ENCODE results near the gene SERPINE3.

SERPINE3 gene

DNA sequence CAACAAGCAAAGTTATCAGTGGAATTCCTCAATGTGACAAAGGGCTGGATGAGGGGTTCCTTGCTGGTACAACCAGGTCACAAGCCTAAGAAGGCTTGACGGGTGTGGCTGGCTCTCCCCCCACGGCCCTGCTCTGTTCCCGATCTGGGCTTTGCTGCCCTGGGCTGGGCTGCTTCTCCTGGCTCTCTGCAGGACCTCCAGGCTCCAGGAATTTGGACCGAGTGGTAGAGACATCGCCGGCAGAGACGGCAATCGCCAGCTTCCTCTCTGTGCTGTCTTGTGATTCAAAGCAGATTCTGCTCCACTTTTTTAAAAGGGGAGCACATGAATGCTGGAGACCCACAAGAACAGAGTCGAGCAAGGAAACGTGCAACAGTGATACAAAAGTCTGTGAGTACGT is at the start of gene SERPINE3:
Gene SERPINE3 (plus strand): TSS at position 338 of the 400 bp plus-strand sequence. CDS start 1,401 bp downstream, outside the sequence.
- in situ Hi-C loops (cut with MboI; ENCODE audit: low sequenced_read_pairs), result no loop called here

DNA sequence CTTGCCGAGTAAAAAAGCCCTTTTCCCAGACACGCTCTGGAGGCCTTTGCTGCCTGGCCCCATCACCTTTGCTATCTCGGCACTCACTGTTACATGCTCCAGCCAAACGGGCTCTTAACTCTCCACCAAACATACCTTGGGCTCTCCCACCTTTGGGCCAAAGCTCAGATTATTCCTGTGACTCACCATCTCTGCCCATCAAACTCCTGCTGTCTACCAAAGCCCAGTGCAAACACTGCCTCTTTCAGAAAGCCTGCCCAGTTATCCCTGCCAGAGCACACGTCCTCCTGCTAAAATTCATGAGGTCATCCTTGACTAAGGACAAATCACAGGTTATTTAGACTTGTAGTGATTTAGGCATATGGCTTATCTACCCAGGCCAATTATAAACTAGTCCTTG is 48.1 kb upstream of the SERPINE3 start:
- in situ Hi-C loops (cut with MboI; ENCODE audit: low sequenced_read_pairs), result no loop called here

DNA sequence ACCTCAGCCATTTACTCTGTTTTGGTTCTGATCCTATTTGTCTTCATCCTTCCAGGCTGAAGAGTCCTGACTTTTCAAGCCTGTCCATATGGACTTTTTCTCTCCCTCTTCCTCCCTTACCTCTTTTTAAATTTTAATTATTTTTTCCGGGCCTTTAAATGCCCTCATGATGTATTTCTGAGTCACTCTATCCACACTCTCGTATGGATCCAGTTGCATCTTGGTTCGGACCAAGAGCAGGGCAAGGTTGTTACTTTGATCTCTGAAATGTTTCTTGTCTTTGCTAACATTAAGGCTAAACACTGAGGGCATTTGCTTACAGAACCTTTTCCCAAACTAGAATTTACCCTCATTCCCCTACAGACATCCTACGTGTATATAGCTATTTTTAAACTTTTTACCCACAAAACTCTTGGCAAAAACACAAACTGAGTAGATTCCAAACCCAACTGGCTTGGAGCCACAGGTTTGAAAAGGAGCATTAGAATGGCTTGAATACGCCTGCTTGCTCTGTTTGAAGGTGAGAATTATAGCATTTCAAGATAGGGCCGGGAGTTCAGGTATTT is 47.4 kb upstream of the SERPINE3 start:
- in situ Hi-C loops (cut with MboI; ENCODE audit: low sequenced_read_pairs), result no loop called here

DNA sequence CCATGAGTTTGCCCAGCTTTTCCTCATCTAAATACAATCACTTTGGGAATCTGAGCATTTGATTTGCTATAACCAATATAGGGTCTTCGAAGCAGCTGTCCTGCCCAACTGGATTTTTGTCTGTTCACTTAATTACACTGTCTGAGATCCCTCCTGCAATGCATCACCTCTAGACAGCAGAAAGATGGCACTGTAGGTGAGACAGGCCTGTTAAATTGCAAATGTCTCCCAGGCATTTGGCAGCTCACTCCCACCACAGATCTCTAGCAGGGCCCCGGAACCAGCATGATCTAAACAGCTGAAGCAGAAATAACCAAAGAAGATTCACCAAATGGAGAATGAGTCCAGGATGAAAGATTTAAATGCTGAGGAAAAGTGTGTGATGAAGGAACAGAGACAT is 41.9 kb upstream of the SERPINE3 start:
- in situ Hi-C loops (cut with MboI; ENCODE audit: low sequenced_read_pairs), result no loop called here

DNA sequence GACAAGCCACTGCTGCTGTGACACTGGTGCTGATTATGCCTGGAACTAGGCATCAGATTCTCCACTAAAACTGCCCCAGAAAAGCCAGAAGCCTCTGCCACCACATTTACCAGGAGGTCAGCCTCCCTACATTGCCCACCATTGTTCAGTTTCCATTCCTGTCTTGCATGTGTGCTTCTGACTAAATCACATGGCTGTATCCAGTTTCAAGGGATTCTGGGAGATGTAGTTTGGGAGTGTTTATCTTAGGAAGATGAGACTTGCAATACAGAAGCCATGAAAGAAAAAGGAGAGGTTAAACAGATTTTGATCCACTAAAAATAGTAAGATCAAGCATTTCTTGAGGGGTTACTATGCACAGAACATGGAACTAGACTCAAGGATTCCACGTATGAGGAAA is 40.7 kb upstream of the SERPINE3 start:
- in situ Hi-C loops (cut with MboI; ENCODE audit: low sequenced_read_pairs), result no loop called here

DNA sequence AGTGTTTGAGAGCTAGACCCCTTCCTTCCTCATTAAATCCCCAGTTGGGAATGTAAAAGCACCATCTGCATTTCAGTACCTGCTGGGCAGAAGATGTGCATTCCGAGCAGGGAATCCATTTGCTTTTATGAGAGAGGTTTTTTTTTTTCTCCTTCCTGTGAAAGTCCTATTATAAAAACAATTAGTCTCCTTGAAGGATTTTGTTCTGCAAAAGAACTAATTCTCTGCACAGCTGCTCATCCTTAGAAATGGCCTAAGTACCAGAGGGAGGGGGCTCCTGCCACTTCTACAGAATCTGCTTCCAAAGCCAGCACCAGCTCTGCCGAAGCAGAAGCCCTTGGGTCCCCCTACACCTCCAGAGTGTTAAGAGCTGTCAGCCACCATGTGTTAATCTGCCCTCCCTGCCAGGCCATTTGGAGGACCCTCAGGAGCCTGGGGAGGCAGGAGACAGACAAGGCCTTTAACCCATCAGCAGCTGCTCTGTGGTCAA is 36.4 kb upstream of the SERPINE3 start:
- in situ Hi-C loops (cut with MboI; ENCODE audit: low sequenced_read_pairs), result no loop called here

DNA sequence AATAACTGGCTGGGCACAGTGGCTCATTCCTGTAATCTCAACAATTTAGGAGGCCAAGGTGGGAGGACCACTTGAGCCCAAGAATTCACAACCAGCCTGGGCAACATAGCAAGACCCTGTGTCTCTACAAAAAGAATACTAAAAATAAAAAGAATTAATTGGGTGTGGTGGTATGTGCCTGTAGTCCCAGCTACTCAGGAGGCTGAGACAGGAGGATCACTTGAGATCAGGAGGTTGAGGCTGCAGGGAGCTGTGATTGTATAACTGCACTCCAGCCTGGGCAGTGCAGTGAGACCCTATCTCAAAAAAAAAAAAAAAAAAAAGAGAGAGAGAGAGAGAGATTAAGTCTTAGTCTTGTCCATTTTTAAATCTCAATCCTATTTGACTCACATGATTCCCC is 35.6 kb upstream of the SERPINE3 start:
- in situ Hi-C loops (cut with MboI; ENCODE audit: low sequenced_read_pairs), result no loop called here

DNA sequence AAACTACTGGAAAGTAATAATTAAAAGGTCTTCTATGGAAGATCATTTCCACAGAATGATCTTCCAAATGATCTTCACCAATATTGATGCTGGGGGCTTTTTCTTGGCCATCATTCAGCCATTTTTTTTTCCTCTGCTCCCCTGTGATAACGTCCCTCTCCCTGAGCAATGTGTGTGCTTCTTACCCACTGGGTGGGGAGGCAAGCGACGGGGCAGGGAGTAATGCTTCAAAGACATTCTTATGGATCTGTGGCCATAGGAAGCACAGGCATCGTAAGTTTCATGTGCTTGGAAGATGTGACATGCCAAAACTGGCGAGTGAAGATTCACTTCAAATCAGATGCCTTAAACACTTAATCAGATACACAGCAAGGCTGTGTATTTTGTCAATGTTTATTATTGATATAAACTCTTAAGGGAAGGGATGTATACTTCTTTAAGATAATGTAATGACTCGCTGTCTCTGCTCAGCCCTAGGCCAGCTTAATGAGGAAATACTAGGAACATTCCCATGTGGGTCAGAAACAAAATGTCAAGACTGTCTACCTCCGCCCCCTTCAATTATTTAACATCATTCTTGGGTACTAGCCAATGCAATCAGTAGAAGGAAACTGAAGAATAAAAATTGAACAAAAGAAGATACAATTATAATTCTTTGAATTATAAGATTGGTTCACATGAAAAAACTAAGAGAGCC is 34.1 kb upstream of the SERPINE3 start:
- in situ Hi-C loops (cut with MboI; ENCODE audit: low sequenced_read_pairs), result no loop called here

DNA sequence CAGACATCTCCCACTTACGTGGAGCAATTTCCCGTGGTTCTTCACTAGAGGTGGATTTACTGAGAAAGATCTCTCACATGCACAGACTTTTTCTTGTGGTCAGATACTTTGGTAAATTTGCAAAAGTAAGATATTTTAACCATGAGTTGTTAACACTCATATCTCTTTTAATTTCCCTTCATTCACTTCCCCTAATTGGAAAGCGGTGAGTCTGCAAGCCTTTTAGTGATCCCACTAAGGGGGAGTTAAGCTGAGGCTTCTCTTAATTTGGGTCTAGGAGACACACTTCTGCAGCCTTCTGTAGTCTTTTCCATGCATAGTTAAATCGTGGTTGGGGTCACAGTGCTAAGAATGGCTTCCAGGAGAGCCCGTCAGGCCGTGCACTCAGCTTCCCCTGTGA is 30.7 kb upstream of the SERPINE3 start:
- in situ Hi-C loops (cut with MboI; ENCODE audit: low sequenced_read_pairs), result no loop called here

DNA sequence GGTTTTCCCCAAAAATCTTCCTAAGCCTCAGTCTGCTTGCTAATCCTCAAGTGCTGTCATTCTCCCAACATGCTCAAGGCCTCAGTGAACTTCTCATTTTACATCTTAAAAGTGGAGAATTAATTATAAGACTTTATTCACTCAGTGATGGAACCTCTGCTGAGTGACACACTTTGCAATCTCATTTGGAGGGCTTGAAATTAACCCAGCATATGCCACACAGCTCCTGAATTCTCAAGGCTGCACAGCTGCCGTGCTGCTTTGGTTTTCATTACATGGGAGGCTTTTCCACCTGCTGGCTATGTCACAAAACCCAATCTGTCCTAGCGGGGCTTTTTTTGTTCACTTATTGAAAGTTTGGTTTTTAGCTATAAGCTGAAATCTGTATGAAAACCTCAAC is 28.3 kb upstream of the SERPINE3 start:
- in situ Hi-C loops (cut with MboI; ENCODE audit: low sequenced_read_pairs), result no loop called here

DNA sequence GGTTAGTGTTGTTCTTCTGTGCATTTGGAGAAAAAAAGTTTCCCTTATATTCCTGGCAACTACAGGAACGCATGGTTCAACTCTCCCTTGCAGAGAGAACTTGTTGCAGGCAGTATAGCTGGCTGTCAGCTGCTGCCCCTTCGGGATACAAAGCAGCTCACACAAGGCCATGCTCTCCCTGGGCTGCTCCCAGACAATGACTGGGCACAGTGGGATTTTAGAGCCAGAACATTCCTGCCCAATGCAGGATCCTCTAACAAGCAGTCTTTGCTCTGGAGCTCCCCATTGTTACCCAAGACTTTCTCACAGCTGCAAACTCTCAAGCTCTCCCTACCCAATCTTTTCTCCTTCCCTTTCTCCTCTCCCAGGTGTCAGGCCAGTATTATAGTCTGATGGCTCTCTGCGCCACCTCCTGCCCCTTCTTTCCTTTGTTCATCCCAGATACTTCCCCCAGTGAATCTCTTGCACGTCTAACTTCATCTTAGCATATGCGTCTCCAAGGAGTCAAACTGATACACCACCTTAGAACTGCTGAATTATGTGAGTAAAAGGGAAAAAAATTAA is 27.5 kb upstream of the SERPINE3 start:
- in situ Hi-C loops (cut with MboI; ENCODE audit: low sequenced_read_pairs), result no loop called here

DNA sequence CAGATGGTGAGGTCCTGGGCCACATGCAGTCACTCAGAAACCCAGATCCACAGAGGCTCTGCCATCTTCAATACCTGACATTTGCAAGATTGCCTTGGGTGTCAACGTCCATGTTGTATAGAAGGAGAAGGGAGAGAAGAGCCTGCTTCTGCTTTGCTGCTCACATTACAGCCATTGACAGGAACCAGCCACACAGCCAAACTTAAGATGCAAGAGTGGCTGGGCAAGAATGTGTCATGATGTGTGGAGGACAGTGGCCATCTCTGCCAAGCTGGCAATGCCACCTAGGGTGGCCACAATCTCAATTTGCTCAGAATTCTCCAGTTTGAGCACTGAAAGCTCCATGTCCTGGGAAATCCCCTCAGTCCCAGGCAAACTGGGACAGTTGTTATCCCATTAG is 25.9 kb upstream of the SERPINE3 start:
- in situ Hi-C loops (cut with MboI; ENCODE audit: low sequenced_read_pairs), result no loop called here

DNA sequence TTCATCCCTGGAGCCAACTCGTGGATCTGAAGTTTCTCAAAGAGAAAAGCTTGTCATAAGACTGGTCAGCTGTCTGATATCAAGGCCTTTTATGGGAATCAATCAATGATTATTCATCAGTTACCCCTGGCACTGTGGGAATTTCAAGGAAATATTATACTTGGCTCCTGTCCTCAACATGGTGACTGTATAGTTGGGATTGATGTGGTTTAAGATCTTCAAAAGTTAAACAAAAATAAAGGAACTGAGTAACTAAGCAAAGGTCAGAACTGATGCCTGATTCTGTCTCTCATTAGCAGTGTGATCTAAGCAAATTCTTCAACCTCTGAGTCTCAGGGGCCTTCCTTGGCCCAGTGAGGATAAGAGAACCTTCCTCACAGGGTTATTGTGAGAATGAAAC is 22.2 kb upstream of the SERPINE3 start:
- in situ Hi-C loops (cut with MboI; ENCODE audit: low sequenced_read_pairs), result no loop called here

DNA sequence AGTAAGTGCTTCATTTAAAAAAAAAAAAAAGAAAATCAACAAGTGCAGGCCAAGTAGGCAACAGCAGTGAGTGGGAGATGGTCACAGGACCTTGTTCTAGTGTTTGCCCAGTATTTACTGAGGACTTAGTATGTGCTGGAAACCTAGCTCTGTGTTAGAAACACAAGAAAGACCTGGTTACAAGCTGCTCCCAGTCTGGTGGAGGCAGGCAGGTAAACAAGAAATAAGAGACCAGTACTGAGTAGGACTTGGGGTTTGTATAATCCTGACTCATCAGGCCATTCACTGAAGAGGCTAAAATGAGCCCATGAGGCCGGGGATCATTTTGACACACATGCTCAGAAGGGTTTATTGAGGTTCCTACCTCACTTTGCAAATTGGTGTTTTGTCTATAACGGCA is 21.5 kb upstream of the SERPINE3 start:
- in situ Hi-C loops (cut with MboI; ENCODE audit: low sequenced_read_pairs), result no loop called here

DNA sequence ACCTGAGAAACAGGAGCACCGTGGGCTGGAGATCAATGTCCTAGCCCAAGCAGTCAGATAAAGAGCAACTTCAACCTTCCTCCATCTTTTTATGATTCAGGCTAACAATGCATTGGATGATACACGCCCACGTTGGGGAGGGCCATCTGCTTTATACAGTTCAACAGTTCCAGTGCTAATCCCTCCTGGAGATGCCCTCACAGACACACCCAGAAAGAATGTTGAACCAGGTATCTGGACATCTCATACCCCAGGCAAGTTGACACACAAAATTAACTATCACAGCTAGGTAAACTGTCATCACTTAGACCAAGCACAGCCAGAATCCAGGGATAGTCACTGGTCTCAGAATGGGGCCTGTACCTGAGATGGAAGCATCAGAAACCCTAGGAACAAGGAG is 20.6 kb upstream of the SERPINE3 start:
- in situ Hi-C loops (cut with MboI; ENCODE audit: low sequenced_read_pairs), result no loop called here

DNA sequence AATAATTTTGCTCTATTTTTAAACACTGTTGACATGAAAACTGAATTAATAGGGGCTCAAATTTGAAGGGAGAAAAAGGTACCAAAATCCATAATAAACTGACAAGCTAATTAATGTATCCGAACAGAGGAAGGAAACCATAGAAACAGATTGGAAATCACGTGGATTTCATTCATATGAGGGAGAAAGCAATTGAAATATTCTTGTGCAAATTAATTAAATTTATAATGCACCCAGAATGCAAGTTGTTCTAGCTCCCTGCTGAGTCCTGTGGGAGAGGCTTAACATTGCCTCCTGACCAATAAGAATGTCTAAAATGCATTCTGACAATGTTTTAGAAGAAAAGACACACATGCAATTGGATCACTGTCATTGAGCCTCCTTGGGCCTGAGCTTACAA is 17.7 kb upstream of the SERPINE3 start:
- in situ Hi-C loops (cut with MboI; ENCODE audit: low sequenced_read_pairs), result no loop called here

DNA sequence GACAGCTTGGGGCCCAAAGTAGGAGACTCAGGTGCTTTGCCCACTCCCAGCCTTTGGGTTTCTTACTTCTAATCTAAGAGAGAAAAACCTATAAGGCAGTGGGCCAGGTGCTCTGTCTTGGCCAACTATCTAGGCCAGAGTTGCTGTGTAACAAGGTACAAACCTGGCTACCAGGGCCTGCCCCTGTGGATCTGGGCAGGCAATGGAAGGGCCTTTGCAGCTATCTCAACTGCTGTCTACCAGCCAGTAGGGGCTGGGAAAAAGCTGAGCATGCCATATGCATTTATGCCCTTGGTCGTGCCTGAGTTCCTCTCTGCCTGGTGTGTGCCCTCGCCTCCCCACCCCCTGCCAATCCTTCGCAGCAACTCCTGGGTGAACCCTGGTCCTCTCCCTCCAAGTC is 16.7 kb upstream of the SERPINE3 start:
- in situ Hi-C loops (cut with MboI; ENCODE audit: low sequenced_read_pairs), result no loop called here

DNA sequence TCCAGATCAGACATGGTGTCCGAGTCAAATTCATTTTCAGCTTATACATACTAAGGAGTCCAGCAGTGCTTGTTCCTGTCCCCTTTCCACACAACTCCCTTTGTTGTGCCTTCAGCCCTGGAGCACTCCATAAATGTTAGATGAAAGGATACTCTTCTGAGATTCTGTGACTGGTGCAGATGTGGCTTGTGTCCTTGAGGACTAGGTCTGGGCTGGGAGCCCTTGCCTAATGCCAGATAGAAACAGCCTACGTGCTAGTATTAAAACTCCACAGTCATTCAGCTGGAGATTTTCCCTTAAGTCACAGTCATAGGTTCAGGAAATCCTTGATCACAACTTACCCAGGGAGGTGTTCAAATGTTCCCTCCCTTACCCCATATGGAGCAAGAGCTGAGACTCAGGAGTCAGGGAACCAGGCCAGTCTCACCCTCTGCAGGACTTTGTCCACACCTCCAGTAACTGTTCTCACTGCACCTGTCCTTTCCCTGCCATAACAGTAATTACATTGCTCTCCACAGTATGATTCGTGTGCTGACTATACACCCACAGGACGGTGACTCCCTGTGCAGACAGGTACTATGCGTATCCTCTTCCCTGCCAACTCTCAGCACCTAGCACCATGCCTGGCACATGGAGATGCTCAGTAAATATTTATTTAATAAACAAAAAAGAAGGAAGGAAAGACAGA is 15.5 kb upstream of the SERPINE3 start:
- in situ Hi-C loops (cut with MboI; ENCODE audit: low sequenced_read_pairs), result no loop called here

DNA sequence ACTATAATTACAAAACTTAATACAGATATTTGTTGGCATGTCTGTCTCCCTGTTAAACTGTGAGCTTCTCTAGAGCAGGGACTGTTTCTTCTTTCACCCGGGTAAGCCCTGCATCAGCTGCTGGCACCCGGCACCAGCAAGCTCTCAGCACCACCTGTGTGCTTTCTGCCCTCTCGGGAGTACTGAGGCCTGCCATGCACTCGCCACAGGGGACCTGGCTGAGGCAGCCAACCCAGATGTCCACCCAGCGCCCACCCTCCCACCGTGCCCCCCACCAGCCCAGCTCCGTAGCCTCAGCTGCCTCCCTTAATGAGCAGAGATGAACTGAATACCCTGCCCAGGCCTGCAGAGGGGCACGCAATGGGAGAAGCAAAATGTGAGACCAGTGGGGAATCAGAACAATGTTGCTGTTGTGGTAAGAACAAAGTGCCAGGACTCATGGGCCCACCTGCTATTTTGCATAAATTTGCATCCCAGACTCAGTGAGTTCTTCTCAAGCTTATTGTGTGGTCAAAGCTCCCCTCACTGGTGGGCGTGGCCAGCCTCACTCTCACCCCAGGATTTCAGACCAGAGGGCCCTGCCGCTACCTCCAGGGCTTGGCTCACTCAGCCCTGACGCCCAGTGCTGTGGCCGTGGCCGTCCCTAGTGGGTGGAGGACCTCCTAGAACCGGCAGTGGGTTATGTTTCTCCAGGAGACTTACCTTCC is 14.6 kb upstream of the SERPINE3 start:
- in situ Hi-C loops (cut with MboI; ENCODE audit: low sequenced_read_pairs), result no loop called here

DNA sequence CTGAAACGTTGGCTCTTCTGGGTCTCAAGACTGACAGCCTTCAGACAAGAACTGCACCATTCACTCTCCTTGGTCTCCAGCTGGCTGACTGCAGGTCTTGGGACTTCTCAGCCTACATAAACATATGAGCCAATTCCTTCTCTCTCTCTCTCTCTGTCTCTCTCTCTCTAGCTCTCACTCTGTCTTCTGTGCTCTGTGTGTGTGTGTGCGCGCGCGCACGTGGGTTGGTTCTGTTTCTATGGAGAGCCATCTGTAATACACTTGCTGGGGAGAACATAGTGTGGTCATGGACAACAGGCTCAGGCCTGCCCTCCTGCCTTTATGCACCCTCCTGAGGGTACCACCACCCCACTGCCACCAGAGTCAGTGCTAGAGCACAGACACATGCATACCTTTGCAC is 13.7 kb upstream of the SERPINE3 start:
- in situ Hi-C loops (cut with MboI; ENCODE audit: low sequenced_read_pairs), result no loop called here

DNA sequence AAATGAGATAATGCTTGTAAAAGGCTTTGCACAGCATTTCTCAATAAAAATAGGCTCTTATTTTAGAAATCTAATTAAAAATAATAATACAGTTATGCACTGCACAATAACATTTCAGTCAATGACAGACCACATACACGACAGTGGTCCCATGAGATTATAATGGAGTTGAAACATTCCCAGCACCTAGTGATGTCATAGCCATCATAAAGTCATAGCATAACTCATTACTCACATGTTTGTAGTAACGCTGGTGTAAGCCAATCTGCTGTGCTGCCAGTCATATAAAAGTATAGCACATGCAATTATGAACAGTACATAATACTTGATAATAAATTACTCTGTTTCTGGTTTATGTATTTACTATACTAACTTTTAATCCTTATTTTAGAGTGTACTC is 12.7 kb upstream of the SERPINE3 start:
- in situ Hi-C loops (cut with MboI; ENCODE audit: low sequenced_read_pairs), result no loop called here

Data from HL-60/S4 treated with retinoic acid at 250 ng/mL for 4 days and 3 days (cell line).